SU-DHL-6 (cell line): ENCODE data around the gene MS4A10.

Experiments
- CTCF ChIP-seq: fragments of 200-600 bp; sonication (generic); IDR thresholded peaks from one replicate; pipeline ENCODE4 v1.5.1; 2017; ENCODE audit warnings: antibody characterized with exemption, mild to moderate bottlenecking, low read length, moderate library complexity; ENCODE audit not compliant: insufficient read depth, poor library complexity, severe bottlenecking
- EZH2phosphoT487 ChIP-seq: fragments of 200-600 bp; sonication (generic), shearing (Covaris generic); conservative IDR thresholded peaks from 2 replicates; pipeline ENCODE4 v1.6.1; 2018; ENCODE audit warnings: mild to moderate bottlenecking, antibody characterized with exemption, low read length, moderate library complexity, mixed read lengths

- TF ChIP-seq CTCF (no peak), EZH2phosphoT487 (no peak)
Observed at GRCh38 chr11:60848714-60849151, 63.6 kb downstream of the MS4A10 start.
